Measurements from ENCODE around the gene DSG3.

- TF ChIP-seq CTCF (IDR thresholded peaks at IDR 0.05): no peak
- TF ChIP-seq POLR2A (IDR thresholded peaks at IDR 0.05): no peak
These were observed 52.6 kb downstream of the DSG3 start for GRCh38 chr18:31500051-31500688.
